Ammon's horn (tissue), 1 donor: ENCODE data around the gene PHKG1.
A peak's percentile ranks its signal among the peaks of the same experiment; 100 is the strongest.
"Not testable (repeated sequence)": the region's sequence is repeated elsewhere in the genome, so short reads cannot be mapped to it uniquely, and the experiment has no call there.

ENCODE experiments used
- DNase-seq: peaks from one replicate; pipeline ENCODE4 v3.0.0-alpha.2; 2016; ENCODE audit warnings: low spot score

Gene PHKG1

GRCh38 chr7:56092789-56093531 lies at the start of gene PHKG1:
Gene PHKG1 (minus strand): TSS chr7:56092952. CDS start chr7:56088941, 4,011 bp downstream.
- peak; percentile 87 for DNase-seq

GRCh38 chr7:56131062-56131461 lies 38.3 kb upstream of the PHKG1 start:
- DNase-seq = not testable (repeated sequence)

GRCh38 chr7:56127241-56127975 lies 34.7 kb upstream of the PHKG1 start:
- no peak for DNase-seq

- no peak for DNase-seq
These were observed 33.1 kb upstream of the PHKG1 start for GRCh38 chr7:56125831-56126230.

- DNase-seq = no peak
These were observed 32.2 kb upstream of the PHKG1 start for GRCh38 chr7:56124981-56125380.

GRCh38 chr7:56121440-56121839 lies 28.7 kb upstream of the PHKG1 start:
- DNase-seq = no peak

GRCh38 chr7:56115852-56116538 lies 23.2 kb upstream of the PHKG1 start, which contains the start of gene NUPR2:
Gene NUPR2 (minus strand): TSS chr7:56116417. CDS start chr7:56116314, 103 bp downstream.
- DNase-seq = no peak

- not testable (repeated sequence) for DNase-seq
These were observed 19.5 kb upstream of the PHKG1 start for GRCh38 chr7:56112244-56112643.

- DNase-seq = no peak
These were observed 17.9 kb upstream of the PHKG1 start for GRCh38 chr7:56110611-56111010.

GRCh38 chr7:56107954-56108258 lies 15.2 kb upstream of the PHKG1 start:
- no peak for DNase-seq

- peak; percentile 100 for DNase-seq
These were observed 13.6 kb upstream of the PHKG1 start, which contains the start of gene CHCHD2 for GRCh38 chr7:56106108-56107073. Gene CHCHD2 (minus strand): TSS chr7:56106476. CDS start chr7:56106413, 63 bp downstream.

GRCh38 chr7:56105508-56105907 lies 12.8 kb upstream of the PHKG1 start:
- DNase-seq = no peak

- DNase-seq = not testable (repeated sequence)
These were observed 11.4 kb upstream of the PHKG1 start for GRCh38 chr7:56104138-56104537.

- no peak for DNase-seq
These were observed 6.9 kb upstream of the PHKG1 start for GRCh38 chr7:56099653-56100052.

GRCh38 chr7:56098187-56099008 lies 5.6 kb upstream of the PHKG1 start:
- not testable (repeated sequence) for DNase-seq

- DNase-seq = no peak
These were observed 4.9 kb upstream of the PHKG1 start for GRCh38 chr7:56097700-56098099.

- not testable (repeated sequence) for DNase-seq
These were observed 364 bp downstream of the PHKG1 start for GRCh38 chr7:56092388-56092787.

- peak; percentile 66 for DNase-seq
These were observed 1.2 kb downstream of the PHKG1 start for GRCh38 chr7:56091591-56091990.

GRCh38 chr7:56087445-56087844 lies 5.3 kb downstream of the PHKG1 start:
- DNase-seq = no peak

- DNase-seq = no peak
These were observed 6.0 kb downstream of the PHKG1 start for GRCh38 chr7:56086761-56087160.
